IMR-90 (cell line): Measurements from ENCODE around the gene KLHDC9. TPM values are rescaled to one million over a fixed set of nuclear protein-coding genes. Genes with fewer than 3 reads are reported as not detected.

ENCODE experiments used
- ATAC-seq: fragments of 200-7000 bp; cut with Tn5 transposase; 2 replicates; pipeline ENCODE4 v1.9.1; 2020; ENCODE audit warnings: low read depth, mild to moderate bottlenecking, moderate library complexity
- Bru-seq: library from RNA; stranded (reverse); fragments of 400-500 nt; gene quantifications from one replicate; lab custom pipeline; 2021; lab: Mats Ljungman, UMichigan
- BruChase-seq, 2 experiments: library from RNA; stranded (reverse); fragments of 400-500 nt; gene quantifications; one replicate each; lab custom pipeline; 2021; lab: Mats Ljungman, UMichigan
- BruUV-seq: library from RNA; stranded (reverse); fragments of 400-500 nt; replicated peaks from 2 replicates; lab custom pipeline; 2021; lab: Mats Ljungman, UMichigan
- CTCF ChIA-PET: fragments of 300-600 bp; formaldehyde crosslinking; extraction: SDS; loops from one replicate; lab custom pipeline; 2021; ENCODE audit warnings: antibody characterized with exemption; lab: Yijun Ruan, JAX
- POLR2A ChIA-PET: fragments of 300-600 bp; sonication (Branson Sonifier 250); formaldehyde crosslinking; loops from one replicate; lab custom pipeline; 2022; ENCODE audit warnings: antibody characterized with exemption; ENCODE audit not compliant: unreplicated experiment; lab: Charles Lee
- DNase-seq: peaks from one replicate; pipeline ENCODE4 v3.0.0; 2013
- H2AFZ ChIP-seq: replicated peaks from 2 replicates; pipeline ENCODE3; 2013; ENCODE audit warnings: low read length, mild to moderate bottlenecking; ENCODE audit not compliant: poor library complexity
- H2AK5ac ChIP-seq: 2 replicates; pipeline ENCODE4 v1.6.1; 2013; ENCODE audit warnings: low read depth, low read length, inconsistent platforms
- H2AK9ac ChIP-seq: replicated peaks from 2 replicates; pipeline ENCODE3; 2013; ENCODE audit warnings: mild to moderate bottlenecking, low read depth, low read length, moderate library complexity; ENCODE audit not compliant: poor library complexity
- H2BK120ac ChIP-seq: 2 replicates; pipeline ENCODE4 v1.6.1; 2013; ENCODE audit warnings: low read depth, low read length, inconsistent platforms
- H2BK15ac ChIP-seq: 3 replicates; pipeline ENCODE4 v1.6.1; 2013; ENCODE audit warnings: low read depth, low read length, inconsistent platforms
- H2BK20ac ChIP-seq: 2 replicates; pipeline ENCODE4 v1.6.1; 2013; ENCODE audit warnings: low read depth, mild to moderate bottlenecking, inconsistent platforms, low read length, moderate library complexity
- H2BK5ac ChIP-seq: 2 replicates; pipeline ENCODE4 v1.6.1; 2013; ENCODE audit warnings: mild to moderate bottlenecking, low read depth, low read length, inconsistent platforms; ENCODE audit not compliant: poor library complexity, severe bottlenecking
- H3K14ac ChIP-seq: replicated peaks from 2 replicates; pipeline ENCODE4 v1.6.1; 2013; ENCODE audit warnings: low read depth, low read length, inconsistent platforms
- H3K18ac ChIP-seq: 2 replicates; pipeline ENCODE4 v1.6.1; 2013; ENCODE audit warnings: low read depth, low read length, control low read depth
- H3K23ac ChIP-seq: 2 replicates; pipeline ENCODE4 v1.6.1; 2013; ENCODE audit warnings: low read depth, low read length, inconsistent platforms
- H3K27ac ChIP-seq: 2 replicates; pipeline ENCODE4 v1.5.1; 2013; ENCODE audit warnings: mild to moderate bottlenecking, control low read depth, low read length; ENCODE audit not compliant: insufficient read depth
- H3K27me3 ChIP-seq: 2 replicates; pipeline ENCODE4 v1.6.1; 2013; ENCODE audit warnings: low read length; ENCODE audit not compliant: control insufficient read depth, insufficient read depth
- H3K36me3 ChIP-seq: 2 replicates; pipeline ENCODE4 v1.6.1; 2013; ENCODE audit warnings: low read length, mixed read lengths; ENCODE audit not compliant: control insufficient read depth, insufficient read depth
- H3K4ac ChIP-seq: 2 replicates; pipeline ENCODE4 v1.6.1; 2013; ENCODE audit warnings: low read depth, low read length, inconsistent platforms
- H3K4me1 ChIP-seq: 2 replicates; pipeline ENCODE4 v1.6.1; 2013; ENCODE audit warnings: low read length, mixed read lengths; ENCODE audit not compliant: control insufficient read depth, insufficient read depth
- H3K4me2 ChIP-seq: 2 replicates; pipeline ENCODE4 v1.6.1; 2013; ENCODE audit warnings: low read depth, mild to moderate bottlenecking, control low read depth, low read length, moderate library complexity
- H3K4me3 ChIP-seq: 2 replicates; pipeline ENCODE4 v1.5.1; 2013; ENCODE audit warnings: low read depth, mild to moderate bottlenecking, control low read depth, low read length, moderate library complexity; ENCODE audit not compliant: insufficient read depth
- H3K56ac ChIP-seq: 2 replicates; pipeline ENCODE4 v1.6.1; 2013; ENCODE audit warnings: low read length, inconsistent platforms; ENCODE audit not compliant: insufficient read depth; ENCODE audit errors: extremely low read depth
- H3K79me1 ChIP-seq, 2 experiments: 2 replicates each; pipeline ENCODE4 v1.6.1; 2013; ENCODE audit warnings: low read length in 2 of 2, inconsistent platforms in 1 of 2, low read depth in 1 of 2
- H3K9ac ChIP-seq: 2 replicates; pipeline ENCODE4 v1.6.1; 2013; ENCODE audit warnings: low read depth, low read length, control low read depth
- H3K9me1 ChIP-seq: 2 replicates; pipeline ENCODE4 v1.6.1; 2013; ENCODE audit warnings: low read length, inconsistent platforms; ENCODE audit not compliant: insufficient read depth
- H3K9me3 ChIP-seq: 2 replicates; pipeline ENCODE4 v1.6.1; 2013; ENCODE audit warnings: low read length; ENCODE audit not compliant: control insufficient read depth, insufficient read depth
- H4K20me1 ChIP-seq: 2 replicates; pipeline ENCODE4 v1.6.1; 2013; ENCODE audit warnings: low read length, inconsistent platforms; ENCODE audit not compliant: insufficient read depth
- H4K5ac ChIP-seq: 2 replicates; pipeline ENCODE4 v1.6.1; 2013; ENCODE audit warnings: mild to moderate bottlenecking, low read depth, low read length, control low read depth
- H4K8ac ChIP-seq, 2 experiments: 2 replicates each; pipeline ENCODE4 v1.6.1; 2013; ENCODE audit warnings: low read depth in 2 of 2, low read length in 2 of 2, control low read depth in 1 of 2, inconsistent platforms in 1 of 2
- H4K91ac ChIP-seq: 2 replicates; pipeline ENCODE4 v1.6.1; 2013; ENCODE audit warnings: low read depth, low read length, inconsistent platforms; ENCODE audit not compliant: insufficient read depth
- SMC3 ChIP-seq: fragments of 150-350 bp; IDR thresholded peaks from 2 replicates; pipeline ENCODE4 v1.6.1; 2016; ENCODE audit warnings: low read depth, mild to moderate bottlenecking, antibody characterized with exemption, low read length, moderate library complexity
- WGBS, 2 experiments: methylation state at CpG; one replicate each; pipeline versions ENCODE4 v1.1.5 to v1.1.7; 2013; ENCODE audit warnings: missing lambda C conversion rate in 2 of 2; ENCODE audit not compliant: insufficient read length in 1 of 2; ENCODE audit errors: extremely low coverage in 2 of 2; 5-methylcytosine and 5-hydroxymethylcytosine counted together
- dilution Hi-C: fragments of 300-500 bp; cut with HindIII; formaldehyde crosslinking; loops from one replicate; pipeline ENCODE4 v1.14.3; 2018; ENCODE audit warnings: low sequenced_read_pairs; ENCODE audit not compliant: unreplicated experiment
- in situ Hi-C: fragments of 300-500 bp; cut with MboI; formaldehyde crosslinking; loops from 3 replicates; pipeline ENCODE4 v1.14.3; 2019; ENCODE audit warnings: low sequenced_read_pairs, inconsistent platforms, mixed read lengths
- intact Hi-C: fragments of 100-400 bp; cut with micrococcal nuclease; formaldehyde crosslinking; loops from 2 replicates; pipeline ENCODE4 v1.10.0; 2022
- long read RNA-seq: library from polyadenylated mRNA; unstranded; transcript quantifications from one replicate; pipeline ENCODE4 v2.0.0, GENCODE V29; 2021; ENCODE audit not compliant: unreplicated experiment
- polyA plus RNA-seq, 3 experiments: library from polyadenylated mRNA; depleted of rRNA; stranded (reverse); fragments of >200 nt; gene quantifications; 2 replicates each; pipeline ENCODE4 v1.2.3, GENCODE V29; 2012; ENCODE audit warnings: low replicate concordance in 1 of 3
- total RNA-seq: library from RNA; depleted of rRNA; stranded (reverse); fragments of >200 nt; gene quantifications from 2 replicates; pipeline ENCODE4 v1.2.3, GENCODE V29; 2012; rRNA removed
- TF ChIP-seq, protein P1 (sequence below): fragments of 150-350 bp; IDR thresholded peaks from 2 replicates; pipeline ENCODE4 v1.6.1; 2016; ENCODE audit warnings: low read depth, mild to moderate bottlenecking, low read length, moderate library complexity, borderline replicate concordance

The KLHDC9 gene, protein sequence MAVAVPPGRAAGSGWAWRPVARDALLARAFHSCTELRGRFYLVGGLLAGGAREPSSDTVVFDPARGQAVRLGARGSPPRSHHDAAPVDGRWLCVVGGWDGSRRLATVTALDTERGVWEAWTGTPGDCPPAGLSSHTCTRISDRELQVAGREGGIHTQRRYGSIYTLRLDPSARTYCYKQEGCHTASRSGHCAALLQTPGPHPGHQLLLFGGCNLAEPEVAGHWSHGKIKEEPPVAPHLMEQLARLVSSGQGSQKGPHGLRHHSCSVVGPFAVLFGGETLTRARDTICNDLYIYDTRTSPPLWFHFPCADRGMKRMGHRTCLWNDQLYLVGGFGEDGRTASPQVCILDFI
- total RNA-seq (0.18 TPM in 1 of 2 replicates, not detected in the other), polyA plus RNA-seq (2012; rRNA removed) (0.70 and 1.1 TPM in 2 replicates), Bru-seq, nascent RNA (percentile 33 among the genes with signal in this experiment), BruChase-seq, experiment 1, labeled RNA remaining after a 6-hour chase (not detected), BruChase-seq, experiment 2, labeled RNA remaining after a 2-hour chase (percentile 18 among the genes with signal in this experiment)
- polyA plus RNA-seq (2012; cell fraction: cytosol; rRNA removed): 0.51 and 1.1 TPM in 2 replicates
- 3.0 and 3.3 TPM in 2 replicates for polyA plus RNA-seq (2012; cell fraction: nucleus; rRNA removed; ENCODE audit: low replicate concordance)
- long read RNA-seq, partial matches to known transcripts: 0 of 2 reads
- long read RNA-seq, other reads (novel, unspliced or antisense): 1 of 2 reads

DNA sequence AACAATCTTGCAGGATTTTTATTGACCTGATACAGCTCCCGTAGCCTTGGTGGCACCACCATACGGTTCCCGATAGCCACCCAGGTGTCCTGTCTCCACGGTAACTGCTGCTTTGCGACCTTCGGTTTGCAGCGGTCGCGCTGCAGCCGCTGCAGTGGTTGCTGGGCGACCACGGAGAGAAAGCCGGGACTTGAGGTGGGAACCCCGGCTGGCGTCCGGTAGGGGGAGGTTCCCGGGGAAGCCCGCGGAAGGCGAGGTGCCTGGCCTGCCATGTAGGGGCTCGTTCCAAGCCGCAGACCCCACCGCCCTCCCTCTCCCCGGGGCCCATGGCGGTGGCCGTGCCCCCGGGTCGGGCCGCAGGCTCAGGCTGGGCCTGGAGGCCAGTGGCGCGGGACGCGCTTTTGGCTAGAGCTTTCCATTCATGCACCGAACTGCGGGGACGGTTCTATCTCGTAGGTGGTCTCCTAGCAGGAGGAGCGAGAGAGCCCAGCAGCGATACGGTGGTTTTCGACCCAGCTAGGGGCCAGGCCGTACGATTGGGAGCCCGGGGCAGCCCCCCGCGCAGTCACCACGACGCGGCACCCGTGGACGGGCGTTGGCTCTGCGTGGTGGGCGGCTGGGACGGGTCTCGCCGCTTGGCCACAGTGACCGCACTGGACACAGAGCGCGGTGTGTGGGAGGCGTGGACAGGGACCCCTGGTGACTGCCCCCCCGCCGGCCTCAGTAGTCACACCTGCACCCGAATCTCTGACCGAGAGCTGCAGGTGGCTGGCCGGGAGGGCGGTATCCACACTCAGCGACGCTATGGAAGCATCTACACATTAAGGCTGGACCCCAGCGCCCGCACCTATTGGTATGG, at the start of gene KLHDC9:
Gene KLHDC9, plus strand, starts transcription at position 152 of the 859 bp plus-strand sequence. Its CDS starts 175 bp downstream, at position 327.
- H3K14ac ChIP-seq: no peak within 1 kb of the TSS
- peak; percentile 73 for ATAC-seq
- H3K9me3 ChIP-seq: no peaks in the 10 kb centered on the region
- POLR2A ChIA-PET: interaction anchor here (0.6 kb wide), 1 partner anchor 104 kb away, joined by 3 read pairs; the partner anchor contains the start of gene NDUFS2
- H3K4me1 ChIP-seq: peaks cover 5% of the 10 kb centered on the region; the same call in 1 of the 2 replicates
- TF ChIP-seq SMC3: 0 out of 2 replicates have a peak, but pooled peaks have one; percentile 1
- TF ChIP-seq, protein P1, sequence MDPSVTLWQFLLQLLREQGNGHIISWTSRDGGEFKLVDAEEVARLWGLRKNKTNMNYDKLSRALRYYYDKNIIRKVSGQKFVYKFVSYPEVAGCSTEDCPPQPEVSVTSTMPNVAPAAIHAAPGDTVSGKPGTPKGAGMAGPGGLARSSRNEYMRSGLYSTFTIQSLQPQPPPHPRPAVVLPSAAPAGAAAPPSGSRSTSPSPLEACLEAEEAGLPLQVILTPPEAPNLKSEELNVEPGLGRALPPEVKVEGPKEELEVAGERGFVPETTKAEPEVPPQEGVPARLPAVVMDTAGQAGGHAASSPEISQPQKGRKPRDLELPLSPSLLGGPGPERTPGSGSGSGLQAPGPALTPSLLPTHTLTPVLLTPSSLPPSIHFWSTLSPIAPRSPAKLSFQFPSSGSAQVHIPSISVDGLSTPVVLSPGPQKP: no peak
- in situ Hi-C loops (loop anchor here (5.0 kb wide), 1 partner anchor 101 kb away; no protein-coding TSS in a partner anchor), dilution Hi-C loops (no loop called here), intact Hi-C loops (loop anchor here (1.0 to 5.0 kb wide), 3 partner anchors 57 to 371 kb away; no protein-coding TSS in a partner anchor)
- no peak within 1 kb of the TSS for H3K56ac ChIP-seq
- H3K4ac ChIP-seq: 0 out of 2 replicates have a peak within 1 kb of the TSS, but pooled peaks have one; percentile 12
- peak within 1 kb of the TSS; percentile 85 for H2AFZ ChIP-seq
- H4K5ac ChIP-seq: no peak within 1 kb of the TSS
- peak within 1 kb of the TSS in 1 of 2 experiments; percentile 36; a peak in 2 of 4 replicates for H4K8ac ChIP-seq
- H3K4me2 ChIP-seq: peak within 1 kb of the TSS; percentile 95
- peaks cover 18% of the 10 kb centered on the region for H4K20me1 ChIP-seq
- H2BK20ac ChIP-seq: no peak within 1 kb of the TSS
- WGBS, 2 experiments: 8% methylated on average over 21 of the region's 71 CpGs; no CpG with 5 or more reads in 1 of the 2 experiments
- H2AK5ac ChIP-seq: no peak within 1 kb of the TSS
- no TSS peak for BruUV-seq
- peaks cover 4 to 10% of the 10 kb centered on the region in 2 experiments; a peak in 2 of 4 replicates for H3K79me1 ChIP-seq
- no peak within 1 kb of the TSS for H3K18ac ChIP-seq
- peak within 1 kb of the TSS; percentile 55; the same call in 1 of the 2 replicates for H3K23ac ChIP-seq
- H2BK120ac ChIP-seq: no peak within 1 kb of the TSS
- H2AK9ac ChIP-seq: peak within 1 kb of the TSS; percentile 68
- no peak within 1 kb of the TSS for H3K27ac ChIP-seq
- CTCF ChIA-PET: interaction anchor here (0.6 to 2.7 kb wide), 10 partner anchors 8 to 167 kb away, joined by 3 to 23 read pairs (median 4); partner anchors contain the start of genes USF1 and USP21
- H3K9me1 ChIP-seq: no peaks in the 10 kb centered on the region
- peak within 1 kb of the TSS; percentile 27; the same call in 1 of the 2 replicates for H3K9ac ChIP-seq
- H3K4me3 ChIP-seq: peak within 1 kb of the TSS; percentile 43
- H2BK5ac ChIP-seq: no peak within 1 kb of the TSS
- no peak within 1 kb of the TSS for H2BK15ac ChIP-seq
- H3K27me3 ChIP-seq: no peaks in the 10 kb centered on the region
- H3K36me3 ChIP-seq: peaks cover 11% of the 10 kb centered on the region
- DNase-seq: peak; percentile 54
- H4K91ac ChIP-seq: no peak within 1 kb of the TSS
